ENCODE data around the gene OPCML.

Gene OPCML

GRCh38 chr11:132771746-132772145 lies 760.6 kb downstream of the OPCML start:
- no peaks in the 10 kb centered on the region for H3K9me3 Mint-ChIP-seq

DNA sequence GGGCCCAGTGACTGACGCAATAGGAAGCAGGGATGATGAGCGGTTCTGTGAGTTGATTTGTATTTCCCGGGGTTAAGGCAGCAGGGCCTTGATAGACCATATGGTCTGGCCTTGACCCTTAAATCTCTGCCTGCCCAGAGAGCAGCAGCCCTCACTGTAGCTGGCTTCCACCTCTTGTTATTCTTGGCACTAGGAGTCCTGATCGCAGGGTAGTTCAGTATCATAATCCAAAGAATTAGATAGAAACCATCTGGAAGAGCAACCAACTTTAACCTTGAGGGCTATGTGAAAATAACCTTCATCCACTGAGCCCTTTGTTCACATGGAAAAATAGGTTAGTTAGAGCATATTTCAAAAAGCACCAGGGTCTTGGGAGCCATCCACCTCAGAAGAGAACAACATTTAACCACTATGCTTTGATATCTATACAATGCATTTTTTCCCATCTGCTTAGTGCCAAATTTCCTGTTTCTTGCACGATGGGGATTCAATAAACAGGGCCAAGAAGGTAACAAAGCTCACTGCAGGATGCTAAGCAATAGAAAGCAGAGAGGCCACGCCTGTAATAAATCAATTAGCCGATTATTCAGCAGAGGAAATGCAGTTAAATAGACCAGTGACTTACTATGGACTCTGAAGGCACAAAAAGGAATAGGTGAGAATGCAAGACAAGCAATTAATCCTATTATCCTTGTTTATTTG lies 761.3 kb downstream of the OPCML start:
- Mint-ChIP-seq H3K27ac (no peak overlapping the region), H3K9me3 (no peaks in the 10 kb centered on the region), H3K36me3 (no peaks in the 10 kb centered on the region), H3K4me1 (no peaks in the 10 kb centered on the region), H3K4me3 (no peak overlapping the region)
- no peak for DNase-seq (ENCODE audit: low spot score in 2 of 2)
- ATAC-seq: no peak

More at GRCh38 chr11:132771746-132772145, 760.6 kb downstream of the OPCML start:
- no peak overlapping the region for H3K4me3 Mint-ChIP-seq
- ATAC-seq (no peak), DNase-seq (ENCODE audit: low spot score in 2 of 2) (no peak)
- no peaks in the 10 kb centered on the region for H3K36me3 Mint-ChIP-seq
- no peak overlapping the region for H3K27ac Mint-ChIP-seq
- H3K4me1 Mint-ChIP-seq: peaks cover 6% of the 10 kb centered on the region

- H3K9me3 Mint-ChIP-seq: peaks cover 17% of the 10 kb centered on the region
- H3K4me1 Mint-ChIP-seq: no peaks in the 10 kb centered on the region
- H3K36me3 Mint-ChIP-seq: no peaks in the 10 kb centered on the region
Measured at GRCh38 chr11:132763503-132763902, 768.8 kb downstream of the OPCML start.

DNA sequence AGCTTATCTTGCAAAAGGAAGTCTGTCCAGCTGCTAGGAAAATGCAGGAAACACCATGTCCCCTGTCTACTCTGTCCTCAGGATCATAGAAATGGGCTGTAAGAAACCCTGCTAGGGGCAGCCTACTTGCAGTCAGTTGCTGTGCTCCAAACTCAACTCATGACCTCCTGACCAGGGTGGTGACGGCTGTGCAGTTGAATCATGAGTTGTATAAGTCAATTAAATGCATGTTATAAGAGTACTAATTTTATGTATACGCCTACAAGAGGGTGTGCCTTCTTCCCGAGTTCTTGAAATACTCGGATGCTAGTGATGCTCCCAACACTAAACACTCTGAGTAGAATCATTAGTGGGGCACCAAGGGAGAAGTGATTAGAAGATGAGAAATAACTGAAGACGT lies 776.4 kb downstream of the OPCML start:
- Mint-ChIP-seq H3K4me1 (no peaks in the 10 kb centered on the region), H3K27ac (no peak overlapping the region), H3K9me3 (peaks cover 11% of the 10 kb centered on the region), H3K36me3 (no peaks in the 10 kb centered on the region), H3K4me3 (no peak overlapping the region)
- ATAC-seq: no peak
- DNase-seq (ENCODE audit: low spot score in 2 of 2): no peak

More at GRCh38 chr11:132763503-132763902, 768.8 kb downstream of the OPCML start:
- Mint-ChIP-seq H3K27ac (no peak overlapping the region), H3K4me3 (no peak overlapping the region)
- ATAC-seq (no peak), DNase-seq (ENCODE audit: low spot score in 2 of 2) (no peak)

GRCh38 chr11:132751516-132752250 lies 780.6 kb downstream of the OPCML start:
- Mint-ChIP-seq H3K9me3 (no peaks in the 10 kb centered on the region), H3K4me1 (no peaks in the 10 kb centered on the region), H3K27ac (no peak overlapping the region), H3K4me3 (no peak overlapping the region), H3K36me3 (no peaks in the 10 kb centered on the region)
- DNase-seq (ENCODE audit: low spot score in 2 of 2) (no peak), ATAC-seq (no peak)

- no peaks in the 10 kb centered on the region for H3K36me3 Mint-ChIP-seq
- no peaks in the 10 kb centered on the region for H3K4me1 Mint-ChIP-seq
- ATAC-seq (no peak), DNase-seq (ENCODE audit: low spot score in 2 of 2) (no peak)
- no peak overlapping the region for H3K27ac Mint-ChIP-seq
- H3K4me3 Mint-ChIP-seq: no peak overlapping the region
- H3K9me3 Mint-ChIP-seq: no peaks in the 10 kb centered on the region
Measured at GRCh38 chr11:132746305-132746704, 786.0 kb downstream of the OPCML start.

DNA sequence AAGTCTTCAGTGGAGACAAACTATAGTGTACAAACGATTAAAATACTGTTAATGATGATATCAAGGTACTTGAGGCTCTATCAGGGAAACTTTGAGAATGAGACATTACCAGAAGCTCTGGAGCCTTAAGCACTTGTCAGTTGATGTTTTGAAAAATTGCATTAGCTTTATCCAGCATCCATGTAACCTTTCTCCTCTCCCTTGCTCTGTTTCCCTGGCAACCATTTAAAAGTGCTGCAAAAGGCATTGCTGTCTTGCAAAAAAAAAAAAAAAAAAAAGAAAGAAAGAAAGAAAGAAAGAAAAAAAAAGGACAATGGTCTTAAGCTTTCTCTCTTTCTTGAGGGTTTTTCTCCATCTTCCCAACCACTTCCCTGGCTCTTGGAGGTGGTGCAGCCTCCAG lies 787.0 kb downstream of the OPCML start:
- no peaks in the 10 kb centered on the region for H3K36me3 Mint-ChIP-seq
- ATAC-seq (no peak), DNase-seq (ENCODE audit: low spot score in 2 of 2) (no peak)
- H3K9me3 Mint-ChIP-seq: no peaks in the 10 kb centered on the region
- no peak overlapping the region for H3K4me3 Mint-ChIP-seq
- no peak overlapping the region for H3K27ac Mint-ChIP-seq
- H3K4me1 Mint-ChIP-seq: no peaks in the 10 kb centered on the region

GRCh38 chr11:132744771-132745170 lies 787.5 kb downstream of the OPCML start:
- H3K4me1 Mint-ChIP-seq: no peaks in the 10 kb centered on the region
- H3K36me3 Mint-ChIP-seq: no peaks in the 10 kb centered on the region
- H3K4me3 Mint-ChIP-seq: no peak overlapping the region
- no peak overlapping the region for H3K27ac Mint-ChIP-seq
- ATAC-seq (no peak), DNase-seq (ENCODE audit: low spot score in 2 of 2) (no peak)
- no peaks in the 10 kb centered on the region for H3K9me3 Mint-ChIP-seq

DNA sequence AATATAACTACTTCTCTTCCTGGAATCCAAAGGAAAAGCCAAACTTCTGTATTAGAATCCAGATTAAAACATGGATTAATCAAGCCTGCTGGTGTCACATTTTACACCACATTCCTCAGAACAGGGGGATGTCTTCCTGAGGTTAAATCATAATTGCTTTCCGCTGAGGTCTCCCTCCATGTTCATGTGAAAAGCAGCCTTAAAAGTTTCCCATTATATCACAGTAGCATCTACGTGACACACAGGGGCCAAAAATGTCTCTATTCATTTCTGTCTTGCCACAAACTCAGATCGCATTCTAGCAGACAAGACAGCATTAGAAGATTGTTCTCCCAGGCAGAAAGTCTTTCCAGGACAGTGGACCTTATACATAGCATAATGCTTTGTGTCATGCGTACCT lies 788.7 kb downstream of the OPCML start:
- ATAC-seq: no peak
- H3K9me3 Mint-ChIP-seq: no peaks in the 10 kb centered on the region
- no peak for DNase-seq (ENCODE audit: low spot score in 2 of 2)
- no peak overlapping the region for H3K27ac Mint-ChIP-seq
- H3K4me1 Mint-ChIP-seq: no peaks in the 10 kb centered on the region
- H3K4me3 Mint-ChIP-seq: no peak overlapping the region
- H3K36me3 Mint-ChIP-seq: no peaks in the 10 kb centered on the region

- no peaks in the 10 kb centered on the region for H3K36me3 Mint-ChIP-seq
- H3K27ac Mint-ChIP-seq: no peak overlapping the region
- no peaks in the 10 kb centered on the region for H3K4me1 Mint-ChIP-seq
- H3K4me3 Mint-ChIP-seq: no peak overlapping the region
- no peak for ATAC-seq
- no peak for DNase-seq (ENCODE audit: low spot score in 2 of 2)
- H3K9me3 Mint-ChIP-seq: no peaks in the 10 kb centered on the region
Measured at GRCh38 chr11:132742929-132743328, 789.4 kb downstream of the OPCML start.

- H3K4me3 Mint-ChIP-seq: no peak overlapping the region
- no peaks in the 10 kb centered on the region for H3K9me3 Mint-ChIP-seq
- ATAC-seq: peak; percentile 96
- no peaks in the 10 kb centered on the region for H3K4me1 Mint-ChIP-seq
- no peak overlapping the region for H3K27ac Mint-ChIP-seq
- H3K36me3 Mint-ChIP-seq: no peaks in the 10 kb centered on the region
- DNase-seq (ENCODE audit: low spot score in 2 of 2): no peak
Measured at GRCh38 chr11:132734217-132734616, 798.1 kb downstream of the OPCML start.

DNA sequence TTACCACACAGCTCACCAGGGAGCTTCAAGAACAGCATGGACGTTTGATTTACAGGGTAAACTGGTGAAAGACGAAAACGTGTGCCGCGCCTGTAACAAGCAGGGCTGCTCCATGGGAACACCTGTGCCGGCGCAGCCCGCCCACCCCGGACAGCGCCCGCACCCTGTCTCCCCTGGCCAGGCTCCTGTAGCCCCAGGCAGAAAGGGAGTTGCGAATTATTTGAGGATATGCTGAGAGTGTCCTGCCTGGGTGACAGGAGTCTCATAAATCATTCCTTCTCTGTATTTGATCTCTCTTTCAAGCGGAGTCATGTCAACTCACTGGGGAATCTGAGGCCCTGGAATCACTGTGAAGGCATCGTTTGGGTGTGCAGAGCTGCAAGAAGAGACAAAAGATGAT lies 804.3 kb downstream of the OPCML start:
- ATAC-seq (no peak), DNase-seq (ENCODE audit: low spot score in 2 of 2) (no peak)
- H3K9me3 Mint-ChIP-seq: no peaks in the 10 kb centered on the region
- H3K4me1 Mint-ChIP-seq: peaks cover 5% of the 10 kb centered on the region
- no peaks in the 10 kb centered on the region for H3K36me3 Mint-ChIP-seq
- H3K4me3 Mint-ChIP-seq: no peak overlapping the region
- H3K27ac Mint-ChIP-seq: no peak overlapping the region

GRCh38 chr11:132721526-132721925 lies 810.8 kb downstream of the OPCML start:
- Mint-ChIP-seq H3K4me1 (peaks cover 44% of the 10 kb centered on the region), H3K27ac (no peak overlapping the region), H3K9me3 (no peaks in the 10 kb centered on the region), H3K4me3 (no peak overlapping the region), H3K36me3 (peaks cover 5% of the 10 kb centered on the region)
- DNase-seq (ENCODE audit: low spot score in 2 of 2) (no peak), ATAC-seq (no peak)

DNA sequence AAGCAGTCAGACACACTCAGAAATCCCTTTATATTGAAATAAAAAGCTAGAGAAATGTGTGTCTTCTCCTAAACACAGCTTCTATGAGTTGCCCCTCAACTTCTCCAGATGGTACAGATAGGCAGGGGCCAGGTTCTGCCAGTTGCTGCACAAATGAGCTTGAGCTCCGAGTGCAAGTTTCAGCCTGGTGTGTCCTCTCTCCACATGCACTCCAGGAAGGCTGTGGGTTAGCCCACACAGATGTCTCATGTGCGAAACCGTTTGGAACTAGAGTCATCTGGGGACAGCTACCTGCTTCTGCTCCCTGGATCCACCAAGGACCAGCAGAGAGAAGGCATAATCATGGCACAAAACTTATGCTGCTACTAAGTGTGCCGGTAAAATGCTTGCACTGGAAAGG lies 812.6 kb downstream of the OPCML start:
- peaks cover 44% of the 10 kb centered on the region for H3K4me1 Mint-ChIP-seq

GRCh38 chr11:132718711-132719671 lies 813.3 kb downstream of the OPCML start:
- Mint-ChIP-seq H3K4me3 (peak overlapping the region; percentile 68), H3K27ac (peak overlapping the region; percentile 40), H3K9me3 (no peaks in the 10 kb centered on the region), H3K36me3 (peaks cover 5% of the 10 kb centered on the region), H3K4me1 (peaks cover 44% of the 10 kb centered on the region)
- peak; percentile 96 for ATAC-seq
- DNase-seq (ENCODE audit: low spot score in 2 of 2): peak; percentile 34 to 56

More for the DNA sequence above, 812.6 kb downstream of the OPCML start:
- Mint-ChIP-seq H3K36me3 (peaks cover 5% of the 10 kb centered on the region), H3K9me3 (no peaks in the 10 kb centered on the region), H3K27ac (peak overlapping the region; percentile 40), H3K4me3 (peak overlapping the region; percentile 68)
- DNase-seq (ENCODE audit: low spot score in 2 of 2) (no peak), ATAC-seq (peak; percentile 54)

Measured in stimulated activated effector memory CD8-positive, alpha-beta T cell treated with anti-CD3 and anti-CD28 coated beads, Interleukin-12 subunit alpha, Interleukin-12 subunit beta, amount 100 ng/mL, for 72 hours (primary cell).